ENCODE results near the gene LAMP2.

The LAMP2 gene

DNA sequence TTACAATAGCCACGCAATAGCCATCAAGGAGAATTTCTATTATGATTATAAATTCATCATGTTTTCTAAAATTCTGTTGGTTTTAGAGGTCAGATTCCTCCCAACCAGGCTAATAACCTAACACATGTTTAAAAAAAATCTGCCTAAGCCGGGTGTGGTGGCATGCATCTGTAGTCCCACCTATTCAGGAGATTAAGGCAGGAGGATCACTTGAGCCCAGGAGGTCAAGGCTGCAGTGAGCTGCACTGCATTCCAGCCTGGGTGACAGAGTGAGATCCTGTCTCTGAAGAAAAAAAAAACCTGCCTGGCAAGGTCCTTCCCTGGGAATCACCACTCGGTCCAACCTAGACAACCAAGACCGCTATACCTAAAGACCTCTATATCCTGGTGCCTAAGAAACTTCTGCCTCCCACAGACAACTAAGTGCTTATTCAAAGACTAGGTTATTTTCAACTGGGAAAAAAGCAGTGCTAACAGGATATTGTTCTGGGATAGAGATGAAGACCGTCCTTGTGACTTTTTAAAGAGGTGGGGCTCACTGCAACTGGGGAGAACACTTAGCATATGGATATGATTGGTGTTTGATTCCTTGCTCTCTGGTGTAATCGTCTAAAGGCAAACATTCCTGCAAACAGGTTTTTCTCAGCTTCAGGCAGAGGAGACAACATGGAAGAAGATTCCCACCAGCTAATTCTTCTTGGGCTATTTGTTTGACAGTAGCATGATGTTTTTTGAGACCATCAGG, 89.0 kb downstream of the LAMP2 start:
- Histone ChIP-seq H3K4me3 (no peak overlapping the region), H3K4me1 (no peaks in the 10 kb centered on the region), H3K27me3 (no peaks in the 10 kb centered on the region), H3K9me3 (no peaks in the 10 kb centered on the region), H3K27ac (no peak overlapping the region), H3K36me3 (no peaks in the 10 kb centered on the region)
- DNase-seq: no peak
- intact Hi-C loops (cut with DNase I; ENCODE audit: low total_unique reads): no loop called here
- TF ChIP-seq, protein P1, sequence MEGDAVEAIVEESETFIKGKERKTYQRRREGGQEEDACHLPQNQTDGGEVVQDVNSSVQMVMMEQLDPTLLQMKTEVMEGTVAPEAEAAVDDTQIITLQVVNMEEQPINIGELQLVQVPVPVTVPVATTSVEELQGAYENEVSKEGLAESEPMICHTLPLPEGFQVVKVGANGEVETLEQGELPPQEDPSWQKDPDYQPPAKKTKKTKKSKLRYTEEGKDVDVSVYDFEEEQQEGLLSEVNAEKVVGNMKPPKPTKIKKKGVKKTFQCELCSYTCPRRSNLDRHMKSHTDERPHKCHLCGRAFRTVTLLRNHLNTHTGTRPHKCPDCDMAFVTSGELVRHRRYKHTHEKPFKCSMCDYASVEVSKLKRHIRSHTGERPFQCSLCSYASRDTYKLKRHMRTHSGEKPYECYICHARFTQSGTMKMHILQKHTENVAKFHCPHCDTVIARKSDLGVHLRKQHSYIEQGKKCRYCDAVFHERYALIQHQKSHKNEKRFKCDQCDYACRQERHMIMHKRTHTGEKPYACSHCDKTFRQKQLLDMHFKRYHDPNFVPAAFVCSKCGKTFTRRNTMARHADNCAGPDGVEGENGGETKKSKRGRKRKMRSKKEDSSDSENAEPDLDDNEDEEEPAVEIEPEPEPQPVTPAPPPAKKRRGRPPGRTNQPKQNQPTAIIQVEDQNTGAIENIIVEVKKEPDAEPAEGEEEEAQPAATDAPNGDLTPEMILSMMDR (IDR thresholded peaks at IDR 0.05): no peak

DNA sequence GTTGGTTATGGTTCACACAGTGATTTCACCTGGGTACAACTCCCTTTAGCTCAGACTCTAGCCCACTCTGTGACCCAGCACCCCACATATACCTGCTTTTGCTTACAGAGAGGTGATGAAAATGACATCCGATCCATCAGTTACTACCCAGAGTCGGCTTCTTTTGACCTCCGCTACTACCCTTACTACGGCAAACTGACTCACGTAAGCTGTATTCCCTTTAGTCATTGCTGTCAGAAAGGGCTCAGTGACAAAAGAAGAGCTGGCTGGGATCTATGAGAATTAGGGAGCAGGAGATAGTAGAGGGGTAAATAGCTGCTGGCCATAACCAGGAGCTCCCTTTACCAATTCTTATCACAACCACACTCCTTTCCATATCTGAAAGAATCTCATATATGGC, 90.5 kb downstream of the LAMP2 start:
- TF ChIP-seq, protein P1 (IDR thresholded peaks at IDR 0.05): no peak
- no peaks in the 10 kb centered on the region for H3K27me3 ChIP-seq
- H3K9me3 ChIP-seq: no peaks in the 10 kb centered on the region
- peaks cover 0 to under 1% (median 0%) of the 10 kb centered on the region in 4 donors for H3K4me1 ChIP-seq
- intact Hi-C loops (cut with DNase I; ENCODE audit: low total_unique reads): no loop called here
- no peak overlapping the region for H3K4me3 ChIP-seq
- no peak overlapping the region for H3K27ac ChIP-seq
- no peaks in the 10 kb centered on the region for H3K36me3 ChIP-seq
- DNase-seq: no peak

Data from tibial artery (tissue), 4 donors.